ENCODE data around the gene TSNAXIP1.
A peak's percentile ranks its signal among the peaks of the same experiment; 100 is the strongest.

TSNAXIP1 gene

DNA sequence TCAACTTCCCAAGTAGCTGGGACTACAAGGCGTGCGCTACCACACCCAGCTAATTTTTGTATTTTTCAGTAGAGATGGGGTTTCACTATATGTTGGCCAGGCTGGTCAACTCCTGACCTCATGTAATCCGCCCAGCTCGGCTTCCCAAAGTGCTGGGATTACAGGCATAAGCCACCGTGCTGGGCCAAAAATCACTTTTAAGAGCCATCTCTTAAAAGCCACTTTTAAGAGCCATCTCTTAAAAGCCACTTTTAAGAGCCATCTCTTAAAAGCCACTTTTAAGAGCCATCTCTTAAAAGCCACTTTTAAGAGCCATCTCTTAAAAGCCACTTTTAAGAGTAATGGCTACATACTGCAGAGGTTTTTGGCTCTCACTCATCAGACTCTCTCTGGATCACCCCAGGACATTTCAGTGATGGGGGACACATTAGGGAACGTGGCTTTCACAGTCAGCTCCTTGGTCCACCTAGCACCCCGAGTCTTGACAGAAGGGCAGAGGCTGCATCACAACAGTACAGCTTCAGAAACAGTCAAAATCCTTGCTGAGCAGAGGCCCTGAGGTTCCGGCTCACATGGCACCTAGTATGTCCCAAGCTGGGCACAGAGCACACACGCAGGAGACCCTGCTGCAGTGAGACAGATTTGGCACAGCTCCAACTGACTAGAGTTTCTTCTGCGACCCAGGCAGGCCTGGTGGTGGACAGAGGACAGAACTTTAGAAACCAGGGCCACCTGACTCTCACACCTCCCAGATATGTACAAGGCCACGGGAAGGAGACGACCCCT lies 23.9 kb upstream of the TSNAXIP1 start:
- DNase-seq: no peak

DNA sequence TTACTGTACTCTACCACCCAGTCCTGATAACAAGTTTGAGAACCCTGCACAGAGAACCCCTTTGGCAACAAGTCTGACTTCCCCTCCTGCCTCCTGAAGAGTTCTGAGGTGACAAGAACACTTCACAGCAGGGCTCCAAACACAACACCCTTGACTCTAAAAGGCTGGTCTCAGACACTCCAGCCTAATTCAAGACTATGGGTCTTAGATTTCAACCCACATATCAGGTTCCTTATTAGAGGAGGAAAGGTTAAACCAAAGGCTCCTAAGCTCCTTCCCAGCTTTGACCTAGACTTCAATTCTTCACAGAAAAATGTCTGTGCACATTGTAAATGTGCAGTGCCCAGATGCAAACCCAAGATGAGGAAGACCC lies 23.4 kb upstream of the TSNAXIP1 start:
- no peak for DNase-seq

DNA sequence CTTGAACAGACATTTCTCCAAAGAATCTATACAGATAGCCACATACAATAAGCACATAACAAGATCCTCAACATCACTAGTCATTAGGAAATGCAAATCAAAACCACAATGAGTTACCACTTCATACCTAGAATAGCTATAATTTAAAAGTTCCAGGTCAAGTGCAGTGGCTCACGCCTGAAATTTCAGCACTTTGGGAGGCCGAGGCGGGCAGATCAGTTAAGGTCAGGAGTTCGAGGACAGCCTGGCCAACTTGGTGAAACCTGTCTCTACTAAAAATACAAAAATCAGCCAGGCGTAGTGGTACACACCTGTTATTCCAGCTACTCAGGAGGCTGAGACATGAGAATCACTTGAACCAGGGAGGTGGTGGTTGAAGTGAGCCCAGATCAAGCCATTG lies 20.2 kb upstream of the TSNAXIP1 start:
- no peak for DNase-seq

DNA sequence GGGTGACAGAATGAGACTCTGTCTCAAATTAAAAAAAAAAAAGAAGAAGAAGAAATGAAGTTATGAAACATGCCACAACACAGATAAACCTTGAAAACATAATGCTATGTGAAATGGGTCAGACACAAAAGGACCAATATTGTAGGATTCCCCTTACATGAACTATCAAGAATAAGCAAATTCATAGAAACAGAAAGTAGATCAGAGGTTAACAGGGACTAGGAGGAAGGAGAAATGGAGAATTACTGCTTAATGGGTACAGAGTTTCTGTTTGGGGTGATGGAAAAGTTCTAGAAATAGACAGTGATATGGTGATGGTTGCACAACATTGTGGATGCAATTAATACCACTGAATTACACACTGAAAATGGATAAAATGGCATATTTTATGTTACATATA lies 16.6 kb upstream of the TSNAXIP1 start:
- DNase-seq: no peak

DNA sequence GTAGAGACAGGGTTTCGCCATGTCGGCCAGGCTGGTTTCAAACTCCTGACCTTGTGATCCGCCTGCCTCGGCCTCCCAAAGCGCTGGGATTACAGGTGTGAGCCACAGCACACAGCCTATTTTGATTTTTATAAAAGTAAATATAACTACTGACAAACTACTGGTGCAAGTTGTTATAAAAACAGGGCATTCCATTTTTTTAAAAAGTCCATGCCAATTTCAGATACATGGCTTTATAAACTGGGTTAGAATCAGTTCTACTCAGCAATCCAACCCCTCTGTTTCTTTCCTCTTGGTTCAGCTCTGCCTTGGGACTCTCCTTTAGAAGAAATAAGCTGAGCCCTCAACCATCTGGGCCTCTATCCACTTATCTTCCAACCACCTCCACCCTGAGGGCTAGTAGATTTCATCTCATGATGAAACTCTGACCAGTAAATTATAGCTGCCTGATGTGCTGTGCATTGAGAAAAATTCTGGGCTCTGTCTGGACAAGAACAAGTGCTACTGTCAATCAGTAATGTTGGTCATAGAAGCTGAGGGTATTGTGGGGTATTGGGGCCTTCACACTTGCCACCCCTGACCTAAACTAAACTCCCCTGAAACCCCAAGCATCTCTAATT lies 10.5 kb upstream of the TSNAXIP1 start:
- DNase-seq: no peak

DNA sequence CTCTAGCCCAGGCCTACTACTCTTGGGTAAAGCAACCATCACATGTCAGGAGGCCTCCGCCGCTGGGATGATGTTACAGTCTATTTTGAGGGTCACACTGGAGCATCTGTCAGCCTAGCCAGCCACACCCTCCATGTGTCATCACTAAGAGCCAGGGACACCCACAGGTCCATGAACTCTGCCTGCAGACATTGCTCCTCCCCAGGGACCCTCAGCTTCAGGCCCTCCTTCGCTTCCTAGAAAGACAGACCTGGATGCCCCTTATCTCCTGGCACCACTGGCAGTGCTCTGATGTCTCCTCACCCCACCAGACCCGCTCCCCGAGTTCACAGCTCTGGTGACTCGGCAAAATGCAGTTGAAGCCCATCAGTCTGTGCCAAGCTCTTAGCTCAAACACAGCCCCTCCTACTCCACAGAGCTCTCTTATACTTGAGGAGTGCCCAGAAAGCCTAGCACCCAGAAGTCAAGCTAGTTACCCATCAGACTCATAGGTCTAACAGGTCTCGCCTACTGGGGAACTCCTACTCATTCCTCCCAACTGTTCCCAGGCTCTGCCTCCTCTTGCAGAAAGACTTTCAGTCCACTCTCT lies 6.3 kb upstream of the TSNAXIP1 start:
- no peak for DNase-seq

DNA sequence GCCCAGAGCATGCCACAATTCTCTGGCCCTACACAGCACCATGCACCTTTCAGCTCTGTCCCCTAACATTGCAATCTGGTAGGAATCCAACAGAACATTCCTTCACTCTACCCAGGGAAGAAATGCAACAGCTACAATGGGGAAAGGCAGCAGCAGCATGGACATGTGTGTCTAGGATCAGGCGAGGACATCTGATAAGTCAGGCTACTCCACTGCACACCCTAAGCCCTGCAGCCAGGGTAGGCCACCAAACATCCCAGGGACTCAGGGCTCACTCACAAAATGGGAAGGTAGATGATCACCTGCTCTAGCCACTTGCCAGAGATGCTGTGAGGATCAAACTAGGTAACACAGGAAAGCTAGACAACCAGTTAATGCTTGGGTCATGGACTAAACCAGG lies 5.4 kb upstream of the TSNAXIP1 start:
- DNase-seq: no peak

DNA sequence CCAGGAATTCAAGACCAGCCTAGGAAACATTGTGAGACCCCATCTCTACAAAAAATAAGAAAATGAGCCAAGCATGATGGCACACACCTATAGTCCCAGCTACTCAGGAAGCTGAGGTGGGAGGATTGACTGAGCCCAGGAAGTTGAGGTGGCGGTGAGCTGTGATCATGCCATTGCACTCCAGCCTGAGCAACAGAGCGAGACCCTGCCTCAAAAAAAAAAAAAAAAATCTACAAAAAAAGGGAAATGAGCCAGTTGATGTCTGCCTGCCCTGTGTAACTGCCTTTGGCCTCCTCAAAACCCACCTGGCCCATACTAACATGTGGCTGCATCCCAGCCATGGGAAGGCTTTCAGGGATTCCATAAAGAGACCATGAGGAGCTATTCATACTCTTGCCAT lies 4.8 kb upstream of the TSNAXIP1 start:
- DNase-seq: no peak

DNA sequence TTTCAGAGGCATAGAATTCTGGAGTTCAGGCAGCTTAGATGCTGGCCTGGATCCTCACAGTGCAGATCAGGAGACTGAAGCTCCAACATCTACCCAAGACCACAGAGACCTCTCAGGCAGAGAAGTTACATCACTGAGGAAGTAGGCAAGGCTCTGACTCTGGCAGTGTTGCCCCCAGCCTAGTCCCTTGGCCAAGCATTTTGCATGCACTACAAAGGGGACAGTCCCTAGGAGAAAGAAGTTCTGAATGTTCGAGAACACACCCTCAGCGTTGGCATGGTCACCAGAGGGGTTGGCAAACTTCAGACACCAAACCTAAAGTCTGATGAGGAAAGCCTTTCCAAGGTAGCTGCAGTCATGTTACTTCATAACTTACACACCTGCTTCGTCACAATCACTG lies 2.8 kb upstream of the TSNAXIP1 start:
- DNase-seq: no peak

DNA sequence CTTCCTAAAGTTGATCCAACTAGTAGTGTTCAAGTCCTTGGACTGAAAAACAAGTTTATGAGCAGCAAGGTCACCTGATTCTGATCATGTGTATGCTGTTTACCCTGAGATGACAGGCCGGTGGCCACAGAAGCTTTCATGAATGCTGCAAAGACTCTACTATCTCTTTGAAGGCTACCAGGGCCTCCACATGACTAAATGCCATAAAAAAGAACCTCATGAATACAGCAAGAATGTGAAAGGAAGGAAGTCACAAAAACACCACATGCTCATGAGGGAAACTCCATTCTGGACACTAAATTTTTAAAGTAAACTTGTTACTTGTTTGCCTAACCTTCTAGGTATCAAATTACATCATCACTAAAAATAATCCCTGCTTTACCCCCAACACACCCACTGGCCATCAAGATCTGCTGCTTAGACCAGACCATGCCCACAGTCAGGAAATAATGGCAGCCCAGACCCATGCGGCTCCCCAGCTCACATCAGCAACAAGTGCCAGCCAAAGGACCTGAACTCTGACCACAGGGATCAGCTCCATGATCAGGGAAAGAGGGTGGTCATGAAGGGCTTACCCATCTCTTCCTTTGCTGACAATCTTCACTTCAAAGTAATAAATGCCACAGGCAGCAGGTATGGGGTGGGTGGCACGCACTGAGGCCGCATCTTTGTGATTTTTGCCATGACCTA lies 1.7 kb upstream of the TSNAXIP1 start:
- no peak for DNase-seq

DNA sequence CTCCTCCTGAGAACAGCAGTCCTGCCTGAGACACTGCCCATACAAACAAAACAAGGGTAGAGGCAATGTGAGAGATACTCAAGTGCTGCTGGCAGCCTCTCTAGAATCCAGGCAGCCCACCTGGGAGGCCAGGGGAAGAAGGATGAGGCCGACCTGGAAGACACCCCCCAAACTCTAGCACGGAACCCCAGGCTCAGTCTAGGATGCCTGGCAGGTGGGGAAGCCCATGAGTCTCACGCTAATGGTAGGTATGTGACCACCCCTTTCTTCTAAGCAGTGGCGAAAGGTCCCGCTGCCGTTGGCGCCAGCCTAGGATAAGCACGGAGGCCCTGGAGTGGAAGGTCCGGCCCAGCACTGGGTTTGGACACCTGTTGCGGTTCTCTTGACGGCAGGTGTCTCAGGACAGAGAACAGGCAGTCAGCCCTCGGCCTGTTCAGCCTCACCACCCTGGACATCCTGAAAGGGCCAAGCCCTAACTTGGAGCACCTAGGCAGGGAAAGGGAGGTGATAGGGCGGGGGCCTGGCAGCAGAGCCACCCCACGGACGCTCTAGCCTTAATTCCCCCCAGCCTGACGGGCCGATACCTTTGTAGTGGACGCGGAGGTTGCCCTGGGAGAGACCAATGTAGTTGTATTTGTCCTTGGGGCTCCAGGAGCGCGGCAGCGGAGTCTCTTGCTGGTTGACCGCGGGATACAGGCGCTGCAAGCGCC lies 816 bp upstream of the TSNAXIP1 start:
- no peak for DNase-seq

DNA sequence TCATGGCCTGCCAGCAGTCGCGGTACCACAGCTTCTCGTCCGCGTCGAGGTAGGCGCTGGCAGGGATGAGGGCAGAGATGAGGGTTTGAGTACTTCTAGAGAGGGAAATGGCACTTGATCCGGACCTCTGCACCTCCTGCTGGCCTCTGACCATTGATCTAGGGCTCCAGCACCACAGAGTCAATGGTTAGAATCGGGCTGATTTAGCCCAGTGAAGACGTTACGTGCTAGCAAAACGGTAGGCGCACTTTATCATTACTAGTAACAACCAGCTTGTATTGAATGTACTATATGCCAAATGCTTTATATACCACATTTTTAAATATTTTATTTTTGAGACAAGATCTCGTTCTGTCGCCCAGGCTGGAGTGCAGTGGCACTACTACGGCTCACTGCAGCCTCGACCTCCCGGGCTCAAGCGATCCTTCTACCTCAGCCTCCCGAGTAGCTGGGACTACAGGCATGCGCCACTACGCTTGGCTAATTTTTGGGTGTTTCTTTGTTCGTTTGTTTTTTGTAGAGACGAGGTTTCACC lies 526 bp downstream of the TSNAXIP1 start:
- no peak for DNase-seq

DNA sequence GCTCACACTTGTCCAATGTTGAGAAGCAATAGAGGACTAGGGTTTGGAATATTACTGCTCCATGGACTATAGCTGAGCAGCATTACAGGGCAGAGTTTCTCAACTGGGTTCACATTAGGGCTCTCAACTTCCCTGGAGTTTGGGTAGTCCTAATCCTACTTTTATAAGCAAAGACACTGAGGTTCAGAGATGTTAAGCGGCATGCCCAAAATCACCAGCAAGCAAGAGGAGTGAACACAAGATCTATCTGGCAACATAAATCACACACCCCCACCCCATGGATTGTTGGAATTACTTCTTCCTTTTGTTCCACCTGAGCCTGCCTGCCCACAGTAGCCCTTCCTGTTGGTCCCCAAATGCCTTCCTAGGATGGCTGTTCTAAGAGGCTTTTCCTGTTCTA lies 5.2 kb downstream of the TSNAXIP1 start:
- DNase-seq: no peak

DNA sequence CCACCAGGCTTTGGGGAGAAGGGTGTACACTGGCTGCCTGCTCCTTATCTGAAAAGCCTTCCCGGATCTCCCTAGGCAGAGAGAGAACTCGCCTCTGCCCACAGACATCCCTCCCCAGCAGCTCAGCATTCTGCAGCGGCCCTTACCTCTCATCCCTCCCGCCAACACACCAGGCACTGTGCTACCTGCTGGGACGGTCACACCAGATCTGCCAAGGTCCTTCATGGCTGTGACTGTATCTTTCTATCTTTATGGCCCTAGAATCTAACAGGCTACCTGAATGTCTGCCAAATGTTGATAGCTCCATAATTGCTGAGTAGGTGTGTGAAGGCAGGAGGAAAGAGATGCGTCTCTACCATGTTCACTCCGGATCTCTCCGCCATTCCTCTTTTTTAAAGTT lies 7.9 kb downstream of the TSNAXIP1 start:
- DNase-seq: no peak

DNA sequence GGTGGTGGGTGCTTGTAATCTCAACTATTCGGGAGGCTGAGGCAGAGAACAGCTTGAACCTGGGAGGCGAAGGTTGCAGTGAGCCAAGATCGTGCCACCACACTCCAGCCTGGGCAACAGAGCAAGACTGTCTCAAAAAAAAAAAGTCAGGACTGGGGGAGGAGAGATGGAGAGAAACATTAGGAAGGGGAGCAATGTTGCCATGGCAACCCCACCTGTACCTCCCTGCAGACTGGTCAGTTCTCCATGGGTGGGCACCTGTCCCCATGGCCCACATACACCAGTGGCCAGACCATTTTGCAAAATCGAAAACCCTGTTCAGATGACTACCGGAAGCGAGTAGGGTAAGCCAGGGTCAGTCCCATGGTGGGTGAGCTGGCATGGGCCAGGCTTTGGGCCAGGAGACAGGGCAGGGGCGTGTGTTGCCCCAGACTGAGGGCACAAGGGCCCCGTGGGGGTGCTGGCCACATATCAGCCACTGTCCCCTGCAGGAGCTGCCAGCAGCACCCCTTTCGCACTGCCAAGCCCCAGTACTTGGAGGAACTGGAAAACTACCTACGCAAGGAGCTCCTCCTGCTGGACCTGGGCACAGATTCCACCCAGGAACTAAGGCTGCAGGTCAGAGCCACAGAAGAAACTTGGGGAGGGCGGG lies 14.0 kb downstream of the TSNAXIP1 start:
- no peak for DNase-seq

DNA sequence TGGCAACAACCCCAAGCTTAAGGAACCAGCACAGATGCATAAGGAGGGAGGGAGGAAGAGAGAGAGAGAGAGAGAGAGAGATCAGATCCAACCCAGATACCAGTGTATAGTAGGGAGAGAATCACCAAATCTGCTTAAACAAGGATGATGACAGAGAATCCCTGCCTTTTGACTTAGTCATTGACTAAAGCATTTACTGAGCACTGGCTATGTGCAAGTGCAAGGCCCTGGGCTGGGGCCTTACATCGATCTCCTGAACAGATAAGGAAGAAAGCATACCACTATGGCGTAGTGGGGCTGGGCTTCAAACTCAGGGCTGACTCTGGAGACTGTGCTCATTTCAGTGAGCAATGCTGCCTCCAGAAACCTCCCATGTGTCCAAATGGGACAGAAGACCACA lies 15.8 kb downstream of the TSNAXIP1 start:
- DNase-seq: no peak

DNA sequence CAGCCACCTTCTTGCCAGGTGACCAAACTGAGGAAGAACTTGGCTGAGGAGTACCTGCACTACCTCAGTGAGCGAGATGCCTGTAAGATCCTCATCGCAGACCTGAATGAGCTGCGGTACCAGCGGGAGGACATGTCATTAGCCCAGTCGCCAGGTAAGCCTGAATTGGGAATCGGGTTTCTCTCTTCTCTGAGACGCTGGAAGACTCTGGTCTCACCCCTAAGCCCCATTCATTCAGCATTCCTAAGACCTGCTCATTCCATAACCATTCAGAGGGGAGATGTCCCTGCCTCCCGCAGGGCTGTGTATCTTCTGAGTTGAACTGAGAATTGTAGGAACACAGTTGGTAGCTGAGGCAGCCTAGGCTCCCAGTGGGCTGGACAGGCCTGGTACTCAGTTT lies 18.4 kb downstream of the TSNAXIP1 start:
- no peak for DNase-seq

DNA sequence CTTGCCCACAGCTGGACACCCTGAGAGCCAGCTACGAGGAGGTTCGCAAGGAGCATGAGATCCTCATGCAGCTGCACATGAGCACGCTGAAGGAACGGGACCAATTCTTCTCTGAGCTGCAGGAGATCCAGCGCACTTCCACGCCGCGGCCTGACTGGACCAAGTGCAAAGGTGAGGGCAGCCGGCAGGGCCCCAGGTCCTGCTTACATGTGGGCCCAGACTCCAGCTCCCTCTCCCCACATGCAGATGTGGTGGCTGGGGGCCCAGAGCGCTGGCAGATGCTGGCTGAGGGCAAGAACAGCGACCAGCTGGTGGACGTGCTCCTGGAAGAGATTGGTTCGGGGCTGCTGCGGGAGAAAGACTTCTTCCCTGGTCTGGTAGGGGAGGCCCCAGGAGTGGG lies 19.2 kb downstream of the TSNAXIP1 start:
- no peak for DNase-seq

DNA sequence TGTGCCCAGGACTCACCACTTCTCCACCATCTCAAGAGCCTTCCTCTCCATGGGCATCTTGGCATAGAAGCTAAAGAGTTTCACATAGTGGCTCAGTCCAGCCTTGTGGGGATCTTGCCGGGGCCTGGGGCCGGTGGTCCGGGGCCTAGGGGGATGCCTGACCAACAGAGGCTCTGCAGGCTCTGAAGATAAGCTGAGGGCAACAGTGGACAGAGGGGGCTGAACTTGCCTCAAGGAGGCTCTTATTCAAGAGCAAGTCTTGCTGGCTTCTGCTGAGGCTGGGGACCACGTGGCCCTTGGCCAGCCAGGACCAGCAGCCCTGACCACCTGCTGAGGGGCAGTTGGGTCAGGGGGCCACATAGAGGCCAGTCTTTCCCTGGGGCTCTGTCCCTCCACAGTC lies 22.0 kb downstream of the TSNAXIP1 start:
- no peak for DNase-seq

DNA sequence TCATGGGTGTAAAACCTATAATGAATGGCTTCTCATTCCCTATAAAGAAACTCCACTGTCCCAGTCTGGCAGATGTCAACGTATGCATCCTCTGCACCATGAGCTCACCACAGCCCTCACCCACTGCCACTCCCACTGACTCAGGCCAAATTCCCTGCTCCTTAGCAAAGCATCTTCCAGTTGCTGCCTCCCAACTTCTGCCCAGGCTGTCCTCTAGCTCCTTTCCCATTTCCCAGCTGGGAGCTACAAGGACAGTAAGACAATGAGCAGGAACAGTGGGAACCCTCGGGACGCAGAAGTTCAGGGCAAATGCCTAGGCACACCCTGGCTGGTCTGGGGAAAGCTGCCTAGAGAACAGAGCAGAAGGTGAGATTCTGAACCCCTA lies 26.3 kb downstream of the TSNAXIP1 start:
- no peak for DNase-seq

DNA sequence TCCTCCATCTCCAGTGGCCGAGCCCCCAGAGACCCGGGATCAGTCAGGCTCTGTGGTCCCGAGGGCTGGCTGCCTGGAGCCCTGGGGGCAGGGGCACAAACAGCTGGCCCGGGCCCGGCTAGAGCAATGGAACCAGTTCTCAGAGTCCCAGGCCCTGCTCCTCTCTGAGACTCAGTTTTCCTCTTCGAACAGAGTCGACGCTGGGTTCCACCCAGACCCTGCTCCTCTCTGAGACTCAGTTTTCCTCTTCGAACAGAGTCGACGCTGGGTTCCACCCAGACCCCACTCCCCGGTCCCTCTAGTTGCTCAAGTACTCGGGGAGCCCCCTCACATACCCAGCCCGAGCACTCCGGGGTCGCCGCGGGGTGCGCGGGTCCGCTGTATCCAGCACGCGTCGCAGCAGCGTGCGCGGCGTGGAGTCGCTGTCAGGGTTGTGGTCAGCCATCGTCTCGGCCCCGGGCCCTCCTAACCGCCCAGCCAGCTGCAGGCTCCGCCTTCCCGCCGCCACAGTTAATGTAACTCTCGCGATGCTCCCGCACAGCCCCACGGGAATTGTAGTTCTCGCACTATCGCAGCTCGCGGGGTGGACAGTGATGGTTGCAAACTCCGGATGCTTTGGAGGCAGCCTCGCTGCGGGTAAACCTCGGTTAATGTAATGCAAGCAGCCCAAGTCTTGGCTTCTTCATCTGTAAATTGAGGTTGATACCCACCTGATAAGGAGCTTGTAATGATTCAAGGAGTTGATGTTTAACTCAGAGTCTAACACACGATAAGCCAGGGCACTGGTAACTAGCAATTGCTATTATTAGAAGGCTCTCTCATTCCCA lies 26.9 kb downstream of the TSNAXIP1 start:
- peak; percentile 41 to 81 for DNase-seq

DNA sequence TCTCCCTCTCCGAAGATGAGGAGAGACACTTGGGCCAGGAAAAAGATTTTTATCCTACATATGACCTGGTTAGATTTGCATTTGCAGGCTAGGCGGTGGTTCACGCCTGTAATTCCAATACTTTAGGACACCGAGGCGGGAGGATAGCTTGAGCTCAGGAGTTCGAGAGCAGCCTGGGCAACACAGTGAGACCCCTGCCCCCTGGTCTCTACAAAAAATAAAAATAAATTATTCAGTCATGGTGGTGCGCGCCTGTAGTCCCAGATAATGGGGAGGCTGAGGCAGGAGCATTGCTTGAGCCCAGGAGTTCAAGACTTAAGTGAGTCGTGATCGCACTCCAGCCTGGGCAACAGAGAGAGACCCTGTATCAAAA lies 27.5 kb downstream of the TSNAXIP1 start:
- no peak for DNase-seq

Measured in SW 1271 (cell line).